C1 segment of cervical spinal cord (tissue), 14 donors: Measurements from ENCODE around the gene PPIE.

Experiments
- DNase-seq, 14 donors: peaks; one replicate each; lab custom pipeline; 2025; lab: John Stamatoyannopoulos, UW

The PPIE gene

DNA sequence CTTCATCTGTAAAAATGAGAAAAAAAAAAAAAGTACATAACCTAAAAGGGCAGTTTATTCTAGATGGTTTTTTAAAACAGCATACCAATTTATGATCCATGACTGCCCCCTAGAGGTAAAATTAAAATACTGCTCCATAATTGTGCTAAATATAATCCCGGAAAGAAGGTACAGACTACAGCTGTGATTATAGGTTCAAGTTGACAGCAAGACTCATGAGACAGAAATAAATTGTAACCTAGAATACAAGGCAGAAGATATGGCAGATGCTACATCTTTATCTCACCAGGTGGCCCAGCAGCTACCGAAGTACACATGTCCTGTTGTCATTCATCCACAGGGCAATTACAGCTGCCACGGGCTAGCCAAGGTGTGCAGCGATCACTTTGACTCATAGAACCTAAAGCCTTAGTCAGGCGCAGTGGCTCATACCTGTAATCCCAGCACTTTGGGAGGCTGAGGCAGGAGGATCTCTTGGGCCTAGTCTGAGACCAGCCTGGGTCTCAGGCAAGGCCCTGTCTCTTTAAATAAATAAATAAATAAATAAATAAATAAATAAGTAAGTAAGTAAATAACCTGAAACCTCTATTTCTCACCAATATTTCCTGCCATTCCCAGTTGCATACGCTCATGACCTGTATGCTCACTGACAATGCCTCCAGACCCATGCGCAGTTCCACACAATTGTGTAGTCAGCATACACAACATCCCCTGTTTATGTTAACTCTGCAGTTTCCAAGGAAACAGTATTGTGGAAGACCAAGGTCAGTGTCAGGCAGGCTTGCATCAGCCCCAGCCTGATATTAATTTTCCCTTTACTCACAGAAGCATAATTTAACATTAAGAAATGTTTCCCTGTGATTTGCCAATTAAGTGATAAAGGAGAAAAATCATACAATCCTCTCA, 18.3 kb upstream of the PPIE start:
- DNase-seq = peak in 1 of 14 donors; percentile 50

GRCh38 chr1:39721664-39722063, 17.0 kb upstream of the PPIE start:
- no peak for DNase-seq

DNA sequence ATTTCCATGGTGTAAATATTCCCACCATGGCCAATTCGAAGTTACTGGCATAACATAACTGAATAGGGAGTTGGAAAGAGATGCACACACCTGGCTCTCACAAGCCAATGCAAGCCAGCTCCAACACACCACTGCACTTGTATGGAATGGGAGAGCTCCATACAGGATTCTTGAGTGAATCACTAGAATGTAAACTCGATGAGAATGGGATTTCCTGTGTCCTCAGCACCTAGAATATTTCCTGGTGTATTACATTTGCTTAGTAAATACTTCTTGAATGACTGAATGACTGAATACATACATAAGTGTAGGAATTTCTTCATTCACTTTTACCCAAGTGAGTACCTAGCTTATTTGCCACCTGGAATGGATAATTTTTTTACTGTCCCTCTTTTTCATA, 16.2 kb upstream of the PPIE start:
- DNase-seq = no peak

GRCh38 chr1:39726600-39726999, 12.1 kb upstream of the PPIE start:
- DNase-seq = no peak

GRCh38 chr1:39727221-39727931, 11.3 kb upstream of the PPIE start:
- DNase-seq = no peak

DNA sequence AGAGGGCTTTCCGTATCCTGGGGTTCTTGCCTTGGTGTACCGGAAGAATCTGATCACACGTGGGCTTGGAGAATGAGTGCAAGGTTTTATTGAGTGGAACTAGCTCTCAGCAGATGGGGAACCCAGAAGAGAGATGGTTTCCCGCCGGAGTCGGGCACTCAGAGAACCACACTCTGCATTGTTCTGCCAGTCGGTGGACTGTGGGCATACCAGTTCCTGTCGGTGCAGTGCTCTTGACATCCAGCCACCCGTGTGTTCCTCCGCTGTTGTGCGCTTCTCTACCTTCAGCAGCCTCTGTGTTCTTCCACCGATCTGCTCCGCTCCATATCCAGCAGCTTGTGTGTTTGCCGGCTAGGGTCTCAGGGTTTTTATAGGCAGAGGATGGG, 10.8 kb upstream of the PPIE start:
- DNase-seq = no peak

- no peak for DNase-seq
These were observed 9.7 kb upstream of the PPIE start for GRCh38 chr1:39729030-39729429.

DNA sequence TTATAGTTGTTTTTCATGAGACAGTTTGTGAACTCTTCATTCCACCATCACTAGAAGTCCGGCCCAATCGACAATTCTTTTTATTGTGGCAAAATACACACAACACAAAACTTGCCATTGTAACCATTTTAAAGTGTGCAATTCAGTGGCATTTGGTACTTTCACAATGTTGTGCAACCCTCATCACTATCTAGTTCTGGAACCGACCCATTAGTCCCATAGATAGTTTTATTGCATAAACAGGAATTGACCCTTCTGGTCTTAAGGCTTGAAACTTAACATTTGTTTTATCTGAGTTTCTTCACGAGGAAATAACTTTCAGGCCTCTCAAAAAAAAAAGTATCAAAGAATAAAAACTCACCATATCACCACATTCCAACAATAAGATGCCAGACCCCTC, 8.8 kb upstream of the PPIE start:
- no peak for DNase-seq

- DNase-seq = no peak
These were observed 6.0 kb upstream of the PPIE start for GRCh38 chr1:39732730-39733129.

DNA sequence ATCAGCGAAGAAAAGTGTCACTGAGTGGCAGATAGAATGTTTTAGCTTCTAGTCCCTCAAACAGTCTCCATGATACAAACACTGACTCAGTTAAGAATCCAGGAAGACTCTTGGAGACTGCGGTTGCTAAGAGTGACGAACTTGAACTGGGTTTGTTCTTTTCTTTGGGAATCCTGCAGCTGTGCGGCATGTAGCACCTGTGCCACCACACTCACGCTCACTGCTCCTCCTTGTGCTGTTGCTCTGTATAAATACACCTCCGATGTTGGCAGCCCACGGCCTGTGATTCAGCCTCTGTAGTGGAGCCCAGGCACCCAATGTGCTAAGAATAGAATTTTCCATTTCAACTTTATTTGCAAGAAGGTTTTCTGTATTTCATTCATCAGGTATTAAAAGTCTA, 5.5 kb upstream of the PPIE start:
- no peak for DNase-seq

- DNase-seq = no peak
These were observed 3.0 kb upstream of the PPIE start for GRCh38 chr1:39735731-39736130.

- DNase-seq = no peak
These were observed 1.0 kb upstream of the PPIE start for GRCh38 chr1:39737546-39738169.

- no peak for DNase-seq
These were observed 6.5 kb downstream of the PPIE start for GRCh38 chr1:39745016-39745670.

GRCh38 chr1:39751595-39751994, 12.9 kb downstream of the PPIE start:
- no peak for DNase-seq

DNA sequence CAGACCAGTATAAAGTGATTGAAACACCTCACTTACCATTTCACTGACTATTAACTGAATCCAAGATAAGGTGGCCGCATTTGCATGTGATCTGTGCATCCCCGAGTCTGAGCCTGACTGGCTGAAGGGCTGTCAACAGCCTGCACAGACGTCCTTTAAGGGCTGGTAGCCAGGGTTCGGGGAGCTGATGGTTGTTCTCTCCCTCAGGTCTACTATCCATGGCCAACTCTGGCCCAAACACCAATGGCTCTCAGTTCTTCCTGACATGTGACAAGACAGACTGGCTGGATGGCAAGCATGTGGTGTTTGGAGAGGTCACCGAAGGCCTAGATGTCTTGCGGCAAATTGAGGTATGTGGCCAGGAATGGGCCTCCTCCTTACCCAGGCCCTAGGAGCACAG, 14.0 kb downstream of the PPIE start:
- no peak for DNase-seq

DNA sequence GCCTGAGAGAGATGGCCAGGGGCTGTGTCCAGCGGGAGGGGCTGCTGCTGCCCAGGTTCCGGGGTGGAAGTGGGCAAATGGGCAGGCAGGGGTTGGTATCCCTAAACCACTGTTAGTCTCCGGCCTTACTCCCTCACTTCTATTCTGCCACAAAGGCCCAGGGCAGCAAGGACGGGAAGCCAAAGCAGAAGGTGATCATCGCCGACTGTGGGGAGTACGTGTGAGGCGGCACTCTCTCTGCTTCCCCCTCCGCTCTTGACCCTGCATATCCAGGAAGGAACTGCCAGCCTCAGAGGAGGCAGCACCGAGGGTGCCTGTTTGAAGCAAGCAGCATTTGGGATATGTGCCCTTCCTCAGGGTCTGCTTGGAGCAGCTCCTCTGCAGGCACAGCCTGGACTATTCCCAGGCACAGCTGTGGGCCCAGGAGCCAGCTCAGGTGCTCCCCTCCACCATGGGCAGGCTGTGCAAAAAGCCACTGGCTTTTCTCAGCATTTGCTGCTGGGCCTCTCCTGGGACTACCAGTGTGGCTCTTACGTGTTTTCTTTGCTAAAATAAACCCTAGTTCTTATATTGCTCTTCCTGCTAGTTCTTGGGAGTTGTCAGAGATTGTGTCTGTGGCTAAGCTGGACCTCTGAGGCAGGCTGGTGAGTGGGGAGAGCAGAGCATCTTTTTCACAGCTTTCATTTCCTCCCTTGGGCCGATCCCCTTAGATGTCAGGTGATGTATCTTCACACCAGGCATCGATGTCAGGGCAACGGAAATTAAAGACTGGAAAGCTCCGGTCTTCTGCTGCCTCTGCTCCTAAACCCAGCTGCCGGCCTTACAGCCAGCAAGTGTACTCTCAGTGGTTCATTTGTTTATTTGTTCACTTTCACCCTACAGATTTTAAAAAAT, 14.7 kb downstream of the PPIE start:
- DNase-seq = no peak

- DNase-seq = peak in 1 of 14 donors; percentile 24
These were observed 15.4 kb downstream of the PPIE start for GRCh38 chr1:39754026-39754570.

DNA sequence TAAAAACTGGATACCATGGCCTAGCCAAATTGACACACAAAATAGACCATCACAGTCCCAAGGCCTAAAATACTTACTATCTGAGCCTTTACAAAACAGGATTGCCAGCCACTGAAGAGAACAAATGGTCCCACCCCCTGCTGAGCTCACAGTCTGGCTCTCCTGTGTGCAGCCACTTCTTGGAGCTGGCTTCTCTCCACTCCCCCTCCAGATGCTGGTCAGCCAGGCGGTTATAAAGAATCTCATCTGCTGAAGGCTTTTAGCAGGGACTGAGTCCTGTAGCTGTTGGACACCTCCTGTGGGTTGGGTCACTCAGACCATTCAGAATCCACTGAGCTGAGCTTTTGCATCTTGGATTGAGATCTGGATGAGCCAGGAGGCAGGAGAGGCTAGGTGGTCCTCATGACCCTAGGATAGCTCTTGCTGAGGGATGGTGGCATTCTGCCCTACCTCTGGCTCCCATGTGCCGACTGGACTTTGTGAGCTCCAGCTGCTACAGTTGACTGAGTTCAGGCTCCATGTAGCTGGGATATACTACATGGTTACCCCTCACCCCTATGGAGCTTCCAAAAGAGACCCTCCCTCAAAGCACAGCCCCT, 16.3 kb downstream of the PPIE start:
- peak in 1 of 14 donors; percentile 56 for DNase-seq

GRCh38 chr1:39755965-39756659, 17.4 kb downstream of the PPIE start:
- peak in 1 of 14 donors; percentile 15 for DNase-seq

DNA sequence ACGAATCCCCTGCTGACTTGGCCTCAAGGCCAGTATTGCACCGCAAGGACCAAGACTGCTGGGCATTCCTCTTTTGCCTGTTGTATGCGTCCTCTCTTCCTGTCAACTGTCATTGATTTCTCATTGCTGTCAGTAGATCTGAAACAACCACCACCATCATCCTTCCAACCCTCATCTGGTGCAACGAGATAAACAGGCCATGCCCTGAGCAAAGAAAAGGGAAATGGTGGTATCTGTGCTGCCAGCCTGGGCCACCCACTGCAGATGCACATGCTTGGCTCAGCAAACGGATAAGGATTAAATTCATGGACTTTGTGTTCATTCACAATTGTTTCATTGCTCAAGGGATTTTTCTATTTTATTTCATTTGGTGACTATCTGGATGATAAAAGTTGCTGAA, 18.8 kb downstream of the PPIE start:
- DNase-seq = no peak
